HepG2 (cell line): ENCODE data around the gene ERBB3. TPM values are rescaled to one million over a fixed set of nuclear protein-coding genes. Genes with fewer than 3 reads are reported as not detected.
A peak's percentile ranks its signal among the peaks of the same experiment; 100 is the strongest.

Source experiments
- AGO1 ChIP-seq: fragments of 200-400 bp; formaldehyde crosslinking; IDR thresholded peaks from 2 replicates; pipeline ENCODE4 v1.6.1; 2017; ENCODE audit warnings: mild to moderate bottlenecking, low read depth, low read length, moderate library complexity; ENCODE audit not compliant: poor library complexity, severe bottlenecking
- SIX1 ChIP-seq: sonication (generic); formaldehyde crosslinking; IDR thresholded peaks from 2 replicates; pipeline ENCODE4 v1.4.0; 2020; ENCODE audit warnings: missing genetic modification reagents, borderline replicate concordance
- ZBTB39 ChIP-seq: sonication (generic); formaldehyde crosslinking; IDR thresholded peaks from 2 replicates; pipeline ENCODE4 v1.5.0; 2020; ENCODE audit warnings: missing genetic modification reagents
- ZBTB7A ChIP-seq: sonication (generic); formaldehyde crosslinking; IDR thresholded peaks from 2 replicates; pipeline ENCODE4 v1.8.0; 2022; ENCODE audit warnings: mild to moderate bottlenecking, missing genetic modification reagents
- ZNF138 ChIP-seq: sonication (generic); formaldehyde crosslinking; IDR thresholded peaks from 2 replicates; pipeline ENCODE4 v1.5.0; 2020; ENCODE audit warnings: mild to moderate bottlenecking, low read depth, missing genetic modification reagents
- ZNF407 ChIP-seq: sonication (generic); formaldehyde crosslinking; IDR thresholded peaks from one replicate; pipeline ENCODE4 v1.5.1; 2020; ENCODE audit warnings: mild to moderate bottlenecking, missing genetic modification reagents; ENCODE audit errors: not compliant biosample characterization
- ZNF7 ChIP-seq: IDR thresholded peaks from 2 replicates; pipeline ENCODE4 v1.6.1; 2016; ENCODE audit warnings: missing biosample characterization, missing genetic modification reagents
- ZNF782 ChIP-seq: sonication (generic); formaldehyde crosslinking; IDR thresholded peaks from 2 replicates; pipeline ENCODE4 v1.4.0; 2020; ENCODE audit warnings: missing genetic modification reagents, mild to moderate bottlenecking, borderline replicate concordance
- ZNF788 ChIP-seq: sonication (generic); formaldehyde crosslinking; IDR thresholded peaks from 2 replicates; pipeline ENCODE4 v1.5.0; 2020; ENCODE audit warnings: mild to moderate bottlenecking, missing genetic modification reagents, borderline replicate concordance
- polyA plus RNA-seq, 8 experiments: library from polyadenylated mRNA; depleted of rRNA in 3 of 8; stranded (reverse) in 7 of 8; unstranded in 1 of 8; fragments of >200 nt; fragmentation: Illumina TruSeq in 4 of 8; extraction: Trizol in 4 of 8; gene quantifications; 2 replicates each; pipeline versions ENCODE4 v1.2.1 to v1.2.3, GENCODE V29; 2011 to 2016; ENCODE audit warnings: low read depth in 4 of 8, missing spikeins in 1 of 8, mixed read lengths in 1 of 8; ENCODE audit not compliant: insufficient read depth in 1 of 8
- total RNA-seq, 5 experiments: library from RNA; depleted of rRNA; stranded (reverse); fragments of >200 nt; fragmentation: Illumina TruSeq; extraction: Trizol; gene quantifications; 2 replicates each; pipeline ENCODE4 v1.2.3, GENCODE V29; 2016; ENCODE audit warnings: low read depth in 1 of 5
- TF ChIP-seq, protein P1 (sequence below): sonication (generic); formaldehyde crosslinking; IDR thresholded peaks from 2 replicates; pipeline ENCODE4 v1.5.1; 2020; ENCODE audit warnings: missing genetic modification reagents, mild to moderate bottlenecking, borderline replicate concordance
- TF ChIP-seq, protein P2 (sequence below): sonication (generic); formaldehyde crosslinking; IDR thresholded peaks from 2 replicates; pipeline ENCODE4 v1.4.0; 2020; ENCODE audit warnings: missing genetic modification reagents

Gene ERBB3
- total and polyA plus RNA-seq, 2 of the 13 experiments (the other 11 are each of a cell fraction or from before 2014, with no cell fraction given) = 93.6 to 358 TPM

DNA sequence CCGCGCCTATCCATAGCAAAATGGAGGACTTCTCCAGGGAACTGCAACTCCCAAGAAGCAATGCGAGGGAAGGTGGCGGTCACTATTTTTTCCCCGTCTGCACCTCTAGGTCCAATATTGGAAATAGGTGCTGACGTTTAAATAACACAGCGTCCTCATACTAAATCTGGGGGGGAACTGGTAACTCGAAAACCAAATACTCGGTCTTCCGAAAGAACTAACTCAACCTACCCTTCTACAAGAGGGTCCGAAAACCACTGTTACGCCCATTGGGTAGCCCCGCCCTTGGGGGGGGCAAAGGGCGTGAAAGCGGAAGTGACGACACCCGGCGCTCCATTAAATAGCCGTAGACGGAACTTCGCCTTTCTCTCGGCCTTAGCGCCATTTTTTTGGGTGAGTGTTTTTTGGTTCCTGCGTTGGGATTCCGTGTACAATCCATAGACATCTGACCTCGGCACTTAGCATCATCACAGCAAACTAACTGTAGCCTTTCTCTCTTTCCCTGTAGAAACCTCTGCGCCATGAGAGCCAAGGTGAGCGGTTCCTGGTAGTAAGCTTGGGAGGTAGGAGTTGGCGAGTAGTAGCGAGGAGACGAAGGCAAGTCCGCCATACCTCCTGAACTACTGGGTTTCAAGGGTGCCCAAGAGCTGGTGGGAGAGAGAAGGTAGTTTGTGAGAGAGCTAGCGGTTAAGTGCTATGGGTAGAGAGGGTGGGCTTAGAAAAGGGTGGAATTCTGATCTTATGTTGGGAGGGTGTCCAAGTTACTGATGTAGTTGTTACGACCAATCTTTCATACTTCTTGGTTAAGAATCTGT lies 36.5 kb downstream of the ERBB3 start, which contains the start of gene RPL41 (continued):
- TF ChIP-seq ZNF138 (CRISPR knock-in tag) (0 out of 2 replicates have a peak, but pooled peaks have one; percentile 66), ZNF782 (CRISPR knock-in tag) (0 out of 2 replicates have a peak, but pooled peaks have one; percentile 32), ZNF407 (CRISPR knock-in tag) (no peak), ZBTB7A (CRISPR knock-in tag) (no peak), ZBTB39 (CRISPR knock-in tag) (no peak), AGO1 (no peak), ZNF7 (CRISPR knock-in tag) (no peak), SIX1 (CRISPR knock-in tag) (peak; percentile 60; the same call in 1 of the 2 replicates), ZNF788 (CRISPR knock-in tag) (peak; percentile 42; the same call in 1 of the 2 replicates)
- TF ChIP-seq, protein P1, sequence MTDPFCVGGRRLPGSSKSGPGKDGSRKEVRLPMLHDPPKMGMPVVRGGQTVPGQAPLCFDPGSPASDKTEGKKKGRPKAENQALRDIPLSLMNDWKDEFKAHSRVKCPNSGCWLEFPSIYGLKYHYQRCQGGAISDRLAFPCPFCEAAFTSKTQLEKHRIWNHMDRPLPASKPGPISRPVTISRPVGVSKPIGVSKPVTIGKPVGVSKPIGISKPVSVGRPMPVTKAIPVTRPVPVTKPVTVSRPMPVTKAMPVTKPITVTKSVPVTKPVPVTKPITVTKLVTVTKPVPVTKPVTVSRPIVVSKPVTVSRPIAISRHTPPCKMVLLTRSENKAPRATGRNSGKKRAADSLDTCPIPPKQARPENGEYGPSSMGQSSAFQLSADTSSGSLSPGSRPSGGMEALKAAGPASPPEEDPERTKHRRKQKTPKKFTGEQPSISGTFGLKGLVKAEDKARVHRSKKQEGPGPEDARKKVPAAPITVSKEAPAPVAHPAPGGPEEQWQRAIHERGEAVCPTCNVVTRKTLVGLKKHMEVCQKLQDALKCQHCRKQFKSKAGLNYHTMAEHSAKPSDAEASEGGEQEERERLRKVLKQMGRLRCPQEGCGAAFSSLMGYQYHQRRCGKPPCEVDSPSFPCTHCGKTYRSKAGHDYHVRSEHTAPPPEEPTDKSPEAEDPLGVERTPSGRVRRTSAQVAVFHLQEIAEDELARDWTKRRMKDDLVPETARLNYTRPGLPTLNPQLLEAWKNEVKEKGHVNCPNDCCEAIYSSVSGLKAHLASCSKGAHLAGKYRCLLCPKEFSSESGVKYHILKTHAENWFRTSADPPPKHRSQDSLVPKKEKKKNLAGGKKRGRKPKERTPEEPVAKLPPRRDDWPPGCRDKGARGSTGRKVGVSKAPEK (CRISPR knock-in tag) = no peak
- TF ChIP-seq, protein P2, sequence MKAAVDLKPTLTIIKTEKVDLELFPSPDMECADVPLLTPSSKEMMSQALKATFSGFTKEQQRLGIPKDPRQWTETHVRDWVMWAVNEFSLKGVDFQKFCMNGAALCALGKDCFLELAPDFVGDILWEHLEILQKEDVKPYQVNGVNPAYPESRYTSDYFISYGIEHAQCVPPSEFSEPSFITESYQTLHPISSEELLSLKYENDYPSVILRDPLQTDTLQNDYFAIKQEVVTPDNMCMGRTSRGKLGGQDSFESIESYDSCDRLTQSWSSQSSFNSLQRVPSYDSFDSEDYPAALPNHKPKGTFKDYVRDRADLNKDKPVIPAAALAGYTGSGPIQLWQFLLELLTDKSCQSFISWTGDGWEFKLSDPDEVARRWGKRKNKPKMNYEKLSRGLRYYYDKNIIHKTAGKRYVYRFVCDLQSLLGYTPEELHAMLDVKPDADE (CRISPR knock-in tag) = no peak
